GF-D8 (cell line): ENCODE data around the gene QSOX1.
"Not testable (repeated sequence)": the region's sequence is repeated elsewhere in the genome, so short reads cannot be mapped to it uniquely, and the experiment has no call there.

Experiments used
- DNase-seq: peaks from one replicate; lab custom pipeline; 2025; lab: John Stamatoyannopoulos, UW

The QSOX1 gene

GRCh38 chr1:180188684-180189175 is 34.1 kb downstream of the QSOX1 start:
- DNase-seq: no peak

GRCh38 chr1:180190091-180190490 is 35.4 kb downstream of the QSOX1 start:
- no peak for DNase-seq

GRCh38 chr1:180192172-180192571 is 37.5 kb downstream of the QSOX1 start:
- no peak for DNase-seq

- DNase-seq: no peak
Observed at GRCh38 chr1:180193141-180194047, 38.7 kb downstream of the QSOX1 start.

GRCh38 chr1:180194048-180194425 is 39.4 kb downstream of the QSOX1 start:
- DNase-seq: no peak

GRCh38 chr1:180194546-180195207 is 40.0 kb downstream of the QSOX1 start:
- no peak for DNase-seq

- DNase-seq: no peak
Observed at GRCh38 chr1:180195401-180195800, 40.7 kb downstream of the QSOX1 start.

- DNase-seq: no peak
Observed at GRCh38 chr1:180195916-180196315, 41.2 kb downstream of the QSOX1 start.

- no peak for DNase-seq
Observed at GRCh38 chr1:180196436-180197003, 41.9 kb downstream of the QSOX1 start.

- no peak for DNase-seq
Observed at GRCh38 chr1:180197231-180197630, 42.6 kb downstream of the QSOX1 start.

- no peak for DNase-seq
Observed at GRCh38 chr1:180198196-180198595, 43.5 kb downstream of the QSOX1 start.

GRCh38 chr1:180198611-180199010 is 43.9 kb downstream of the QSOX1 start:
- DNase-seq: no peak

GRCh38 chr1:180199018-180199417 is 44.3 kb downstream of the QSOX1 start:
- no peak for DNase-seq

- no peak for DNase-seq
Observed at GRCh38 chr1:180201451-180202200, 47.0 kb downstream of the QSOX1 start.

- not testable (repeated sequence) for DNase-seq
Observed at GRCh38 chr1:180202588-180202987, 47.9 kb downstream of the QSOX1 start.

GRCh38 chr1:180204231-180204630 is 49.6 kb downstream of the QSOX1 start:
- DNase-seq: no peak

GRCh38 chr1:180206581-180206980 is 51.9 kb downstream of the QSOX1 start:
- DNase-seq: no peak

- DNase-seq: peak; percentile 43
Observed at GRCh38 chr1:180208264-180208663, 53.6 kb downstream of the QSOX1 start.

GRCh38 chr1:180210008-180210620 is 55.4 kb downstream of the QSOX1 start:
- no peak for DNase-seq

- DNase-seq: no peak
Observed at GRCh38 chr1:180211156-180211859, 56.6 kb downstream of the QSOX1 start.

GRCh38 chr1:180211860-180212229 is 57.2 kb downstream of the QSOX1 start:
- no peak for DNase-seq
